ENCODE measurements around the gene IFITM2.
"Not testable (repeated sequence)": the region's sequence is repeated elsewhere in the genome, so short reads cannot be mapped to it uniquely, and the experiment has no call there.

DNA sequence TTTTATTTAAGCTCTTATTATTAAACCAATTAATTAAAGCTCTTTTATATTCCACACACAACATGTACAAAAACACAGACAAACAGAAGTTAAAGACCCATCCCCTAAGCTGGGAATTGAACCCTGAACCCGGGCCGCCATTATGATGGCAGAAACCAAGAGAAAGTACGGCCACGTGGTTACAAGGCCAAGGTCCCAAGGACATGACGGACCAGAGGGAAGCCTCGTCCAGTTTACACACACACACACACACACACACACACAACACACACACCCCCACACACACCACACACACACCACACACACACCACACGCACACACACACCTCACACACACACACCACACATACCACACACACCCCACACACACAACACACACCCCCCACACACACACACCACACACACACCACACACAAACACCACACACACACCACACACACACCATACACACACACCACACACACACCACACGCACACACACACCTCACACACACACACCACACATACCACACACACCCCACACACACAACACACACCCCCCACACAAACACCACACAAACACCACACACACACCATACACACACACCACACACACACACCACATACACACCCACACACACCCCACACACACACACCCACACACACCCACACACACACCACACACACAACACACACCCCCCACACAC, 41.8 kb downstream of the IFITM2 start:
- not testable (repeated sequence) for TF ChIP-seq POLR2A (IDR thresholded peaks at IDR 0.05; ENCODE audit: insufficient read depth in 1 of 2, low read depth in 2 of 2, low read length in 2 of 2); ZFP36 (IDR thresholded peaks at IDR 0.05; ENCODE audit: borderline replicate concordance, low read depth, low read length, partially characterized antibody); FOXK2 (IDR thresholded peaks at IDR 0.05); ZFX (CRISPR knock-in tag; IDR thresholded peaks at IDR 0.05; ENCODE audit: low read depth)
- TF ChIP-seq, protein P1, sequence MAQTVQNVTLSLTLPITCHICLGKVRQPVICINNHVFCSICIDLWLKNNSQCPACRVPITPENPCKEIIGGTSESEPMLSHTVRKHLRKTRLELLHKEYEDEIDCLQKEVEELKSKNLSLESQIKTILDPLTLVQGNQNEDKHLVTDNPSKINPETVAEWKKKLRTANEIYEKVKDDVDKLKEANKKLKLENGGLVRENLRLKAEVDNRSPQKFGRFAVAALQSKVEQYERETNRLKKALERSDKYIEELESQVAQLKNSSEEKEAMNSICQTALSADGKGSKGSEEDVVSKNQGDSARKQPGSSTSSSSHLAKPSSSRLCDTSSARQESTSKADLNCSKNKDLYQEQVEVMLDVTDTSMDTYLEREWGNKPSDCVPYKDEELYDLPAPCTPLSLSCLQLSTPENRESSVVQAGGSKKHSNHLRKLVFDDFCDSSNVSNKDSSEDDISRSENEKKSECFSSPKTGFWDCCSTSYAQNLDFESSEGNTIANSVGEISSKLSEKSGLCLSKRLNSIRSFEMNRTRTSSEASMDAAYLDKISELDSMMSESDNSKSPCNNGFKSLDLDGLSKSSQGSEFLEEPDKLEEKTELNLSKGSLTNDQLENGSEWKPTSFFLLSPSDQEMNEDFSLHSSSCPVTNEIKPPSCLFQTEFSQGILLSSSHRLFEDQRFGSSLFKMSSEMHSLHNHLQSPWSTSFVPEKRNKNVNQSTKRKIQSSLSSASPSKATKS (CRISPR knock-in tag; IDR thresholded peaks at IDR 0.05): not testable (repeated sequence)

All from HepG2 (cell line).